Panc1 (cell line): ENCODE data around the gene RPL13. TPM values are rescaled to one million over a fixed set of nuclear protein-coding genes. Genes with fewer than 3 reads are reported as not detected.
A peak's percentile ranks its signal among the peaks of the same experiment; 100 is the strongest.

ENCODE experiments used
- ATAC-seq: fragments of 200-7000 bp; cut with Tn5 transposase; 2 replicates; pipeline ENCODE4 v1.9.1; 2020; ENCODE audit warnings: mild to moderate bottlenecking, moderate library complexity
- BruUV-seq: library from RNA; stranded (reverse); fragments of 400-500 nt; replicated peaks from 2 replicates; lab custom pipeline; 2021; lab: Mats Ljungman, UMichigan
- CTCF ChIA-PET: fragments of 300-600 bp; sonication (Branson Sonifier 250); formaldehyde crosslinking; loops from one replicate; lab custom pipeline; 2022; ENCODE audit warnings: antibody characterized with exemption; lab: Charles Lee
- POLR2A ChIA-PET: fragments of 300-600 bp; sonication (Branson Sonifier 250); formaldehyde crosslinking; loops from one replicate; lab custom pipeline; 2022; ENCODE audit warnings: antibody characterized with exemption; lab: Charles Lee
- DNase-seq: peaks from one replicate; pipeline ENCODE4 v3.0.0-alpha.2; 2010; ENCODE audit warnings: low read depth, low spot score
- H3K27ac ChIP-seq: 2 replicates; pipeline ENCODE4 v1.5.1; 2011; ENCODE audit warnings: mild to moderate bottlenecking, low read length, inconsistent platforms
- H3K27me3 ChIP-seq: fragments of 200-500 bp; sonication (Bioruptor generic); 2 replicates; pipeline ENCODE4 v1.6.0; 2014; ENCODE audit warnings: low read length, inconsistent platforms; ENCODE audit not compliant: control insufficient read depth, insufficient read depth
- H3K36me3 ChIP-seq: fragments of 200-500 bp; sonication (Bioruptor generic); 2 replicates; pipeline ENCODE4 v1.5.1; 2014; ENCODE audit warnings: inconsistent platforms, mild to moderate bottlenecking, low read length, moderate library complexity; ENCODE audit not compliant: control insufficient read depth, insufficient read depth
- H3K4me1 ChIP-seq: 2 replicates; pipeline ENCODE4 v1.5.1; 2011; ENCODE audit warnings: inconsistent platforms, mild to moderate bottlenecking, low read length, moderate library complexity; ENCODE audit not compliant: control insufficient read depth, insufficient read depth
- H3K4me3 ChIP-seq, 2 experiments: 2 replicates each; pipeline ENCODE4 v1.5.1; 2011 to 2012; ENCODE audit warnings: low read depth in 2 of 2, low read length in 2 of 2, mild to moderate bottlenecking in 2 of 2, inconsistent platforms in 1 of 2, moderate library complexity in 1 of 2
- H3K9me3 ChIP-seq: fragments of 200-500 bp; sonication (Bioruptor generic); 2 replicates; pipeline ENCODE4 v1.5.1; 2014; ENCODE audit warnings: low read depth, mild to moderate bottlenecking, inconsistent platforms, low read length, moderate library complexity; ENCODE audit not compliant: control insufficient read depth, insufficient read depth
- POLR2AphosphoS5 ChIP-seq: IDR thresholded peaks from 2 replicates; pipeline ENCODE4 v1.6.1; 2012; ENCODE audit warnings: mild to moderate bottlenecking, low read depth, low read length, moderate library complexity
- SIN3A ChIP-seq: IDR thresholded peaks from 2 replicates; pipeline ENCODE4 v1.6.1; 2012; ENCODE audit warnings: low read depth, mild to moderate bottlenecking, low read length, moderate library complexity, borderline replicate concordance; ENCODE audit not compliant: insufficient read depth
- TCF7L2 ChIP-seq: IDR thresholded peaks from 2 replicates; pipeline ENCODE4 v1.6.1; 2011; ENCODE audit warnings: mild to moderate bottlenecking, low read depth, low read length, inconsistent platforms
- in situ Hi-C: cut with HindIII; loops from 2 replicates; pipeline ENCODE4 v1.10.0; 2016; ENCODE audit warnings: low sequenced_read_pairs, low pct_unique_long_range_greater_than_20kb
- intact Hi-C: fragments of 100-400 bp; cut with micrococcal nuclease; formaldehyde crosslinking; loops from one replicate; pipeline ENCODE4 v1.10.0; 2022; ENCODE audit not compliant: unreplicated experiment
- total RNA-seq: library from RNA; stranded (reverse); gene quantifications from one replicate; pipeline ENCODE4 v1.2.1, GENCODE V29; 2021; ENCODE audit not compliant: unreplicated experiment
- TF ChIP-seq, protein P1 (sequence below): fragments of 450-650 bp; IDR thresholded peaks from 2 replicates; pipeline ENCODE4 v1.5.1; 2017; ENCODE audit warnings: mild to moderate bottlenecking
- TF ChIP-seq, protein P2 (sequence below), 2 experiments: IDR thresholded peaks; 2 replicates each; pipeline ENCODE4 v1.6.1; 2011 to 2012; ENCODE audit warnings: low read depth in 2 of 2, control low read depth in 1 of 2, low read length in 1 of 2, mild to moderate bottlenecking in 1 of 2, moderate library complexity in 1 of 2; ENCODE audit not compliant: insufficient read depth in 1 of 2

The RPL13 gene
- total RNA-seq, 1 experiment from 2014 or later, result 965 TPM

DNA sequence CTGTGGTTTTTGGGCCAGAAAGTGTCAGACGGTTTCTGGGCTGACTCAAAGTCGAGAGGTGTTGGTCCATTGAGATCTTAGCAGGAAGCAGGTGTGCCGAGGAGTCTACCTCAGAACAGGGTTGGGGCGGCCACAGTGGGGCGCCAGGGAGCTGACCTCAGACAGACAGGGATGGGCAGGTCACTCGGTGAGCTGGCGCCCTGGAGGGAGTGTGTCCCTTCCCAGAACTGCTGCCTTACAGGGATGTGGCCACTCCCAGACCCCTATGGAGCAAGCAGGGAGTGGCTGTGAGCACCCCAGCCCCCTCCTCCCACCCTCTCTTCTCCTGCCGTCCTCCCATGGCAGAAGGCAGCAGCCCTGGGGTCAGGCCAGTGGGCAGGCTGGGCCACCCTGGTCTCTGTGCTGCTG is 39.0 kb downstream of the RPL13 start:
- H3K4me3 ChIP-seq, result no peak overlapping the region
- ChIA-PET CTCF (no interaction called here), POLR2A (no interaction called here)
- DNase-seq (no peak), ATAC-seq (peak; percentile 56)
- H3K27me3 ChIP-seq, result no peaks in the 10 kb centered on the region
- no peak overlapping the region for H3K27ac ChIP-seq
- H3K4me1 ChIP-seq, result peaks cover 6% of the 10 kb centered on the region
- intact Hi-C loops, result no loop called here
- BruUV-seq, result no TSS peak
- TF ChIP-seq SIN3A, result no peak
- no peak for TF ChIP-seq TCF7L2
- TF ChIP-seq, protein P1, sequence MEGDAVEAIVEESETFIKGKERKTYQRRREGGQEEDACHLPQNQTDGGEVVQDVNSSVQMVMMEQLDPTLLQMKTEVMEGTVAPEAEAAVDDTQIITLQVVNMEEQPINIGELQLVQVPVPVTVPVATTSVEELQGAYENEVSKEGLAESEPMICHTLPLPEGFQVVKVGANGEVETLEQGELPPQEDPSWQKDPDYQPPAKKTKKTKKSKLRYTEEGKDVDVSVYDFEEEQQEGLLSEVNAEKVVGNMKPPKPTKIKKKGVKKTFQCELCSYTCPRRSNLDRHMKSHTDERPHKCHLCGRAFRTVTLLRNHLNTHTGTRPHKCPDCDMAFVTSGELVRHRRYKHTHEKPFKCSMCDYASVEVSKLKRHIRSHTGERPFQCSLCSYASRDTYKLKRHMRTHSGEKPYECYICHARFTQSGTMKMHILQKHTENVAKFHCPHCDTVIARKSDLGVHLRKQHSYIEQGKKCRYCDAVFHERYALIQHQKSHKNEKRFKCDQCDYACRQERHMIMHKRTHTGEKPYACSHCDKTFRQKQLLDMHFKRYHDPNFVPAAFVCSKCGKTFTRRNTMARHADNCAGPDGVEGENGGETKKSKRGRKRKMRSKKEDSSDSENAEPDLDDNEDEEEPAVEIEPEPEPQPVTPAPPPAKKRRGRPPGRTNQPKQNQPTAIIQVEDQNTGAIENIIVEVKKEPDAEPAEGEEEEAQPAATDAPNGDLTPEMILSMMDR, result peak; percentile 75; the same call in 1 of the 2 replicates
- in situ Hi-C loops, result no loop called here
- H3K36me3 ChIP-seq, result no peaks in the 10 kb centered on the region
- H3K9me3 ChIP-seq, result no peaks in the 10 kb centered on the region

DNA sequence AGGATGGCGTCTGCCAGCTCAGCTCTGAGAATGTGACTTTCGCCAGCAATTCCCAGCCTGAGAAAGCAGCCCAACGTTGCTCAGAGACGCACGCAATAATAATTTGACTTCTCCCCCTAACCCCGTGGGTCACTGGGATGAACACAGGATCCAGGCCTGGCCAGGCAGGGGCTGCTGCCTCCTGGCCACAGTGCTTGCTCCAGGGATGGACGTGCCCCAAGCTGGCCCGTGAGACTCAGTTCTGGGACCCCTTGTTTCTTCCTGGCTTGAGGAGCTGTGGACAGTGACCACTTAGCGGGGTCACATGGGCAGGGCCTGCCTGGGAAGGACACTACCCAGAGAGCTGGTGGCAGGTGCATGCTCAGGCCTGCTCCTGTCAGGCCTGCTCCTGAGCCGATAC is 39.4 kb downstream of the RPL13 start:
- in situ Hi-C loops (no loop called here), intact Hi-C loops (loop anchor here (5.0 kb wide), 1 partner anchor 42 kb away; no protein-coding TSS in a partner anchor)
- H3K9me3 ChIP-seq, result no peaks in the 10 kb centered on the region
- ATAC-seq (no peak), DNase-seq (no peak)
- ChIA-PET CTCF (no interaction called here), POLR2A (no interaction called here)
- no peak overlapping the region for H3K27ac ChIP-seq
- peaks cover 6% of the 10 kb centered on the region for H3K4me1 ChIP-seq
- H3K36me3 ChIP-seq, result no peaks in the 10 kb centered on the region
- TF ChIP-seq TCF7L2, result no peak
- no peak for TF ChIP-seq POLR2AphosphoS5
- TF ChIP-seq, protein P1, result no peak
- TF ChIP-seq, protein P2, sequence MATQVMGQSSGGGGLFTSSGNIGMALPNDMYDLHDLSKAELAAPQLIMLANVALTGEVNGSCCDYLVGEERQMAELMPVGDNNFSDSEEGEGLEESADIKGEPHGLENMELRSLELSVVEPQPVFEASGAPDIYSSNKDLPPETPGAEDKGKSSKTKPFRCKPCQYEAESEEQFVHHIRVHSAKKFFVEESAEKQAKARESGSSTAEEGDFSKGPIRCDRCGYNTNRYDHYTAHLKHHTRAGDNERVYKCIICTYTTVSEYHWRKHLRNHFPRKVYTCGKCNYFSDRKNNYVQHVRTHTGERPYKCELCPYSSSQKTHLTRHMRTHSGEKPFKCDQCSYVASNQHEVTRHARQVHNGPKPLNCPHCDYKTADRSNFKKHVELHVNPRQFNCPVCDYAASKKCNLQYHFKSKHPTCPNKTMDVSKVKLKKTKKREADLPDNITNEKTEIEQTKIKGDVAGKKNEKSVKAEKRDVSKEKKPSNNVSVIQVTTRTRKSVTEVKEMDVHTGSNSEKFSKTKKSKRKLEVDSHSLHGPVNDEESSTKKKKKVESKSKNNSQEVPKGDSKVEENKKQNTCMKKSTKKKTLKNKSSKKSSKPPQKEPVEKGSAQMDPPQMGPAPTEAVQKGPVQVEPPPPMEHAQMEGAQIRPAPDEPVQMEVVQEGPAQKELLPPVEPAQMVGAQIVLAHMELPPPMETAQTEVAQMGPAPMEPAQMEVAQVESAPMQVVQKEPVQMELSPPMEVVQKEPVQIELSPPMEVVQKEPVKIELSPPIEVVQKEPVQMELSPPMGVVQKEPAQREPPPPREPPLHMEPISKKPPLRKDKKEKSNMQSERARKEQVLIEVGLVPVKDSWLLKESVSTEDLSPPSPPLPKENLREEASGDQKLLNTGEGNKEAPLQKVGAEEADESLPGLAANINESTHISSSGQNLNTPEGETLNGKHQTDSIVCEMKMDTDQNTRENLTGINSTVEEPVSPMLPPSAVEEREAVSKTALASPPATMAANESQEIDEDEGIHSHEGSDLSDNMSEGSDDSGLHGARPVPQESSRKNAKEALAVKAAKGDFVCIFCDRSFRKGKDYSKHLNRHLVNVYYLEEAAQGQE (IDR thresholded peaks at IDR 0.05; ENCODE audit: insufficient read depth in 1 of 2, low read depth in 2 of 2, low read length in 1 of 2), result no peak
- no peak for TF ChIP-seq SIN3A
- H3K4me3 ChIP-seq, result no peak overlapping the region
- H3K27me3 ChIP-seq, result no peaks in the 10 kb centered on the region
- no TSS peak for BruUV-seq
